ENCODE measurements around the gene SLC17A1. TPM values are rescaled to one million over a fixed set of nuclear protein-coding genes. Genes with fewer than 3 reads are reported as not detected.

SLC17A1 gene
- total and polyA plus RNA-seq, 2 donors (not counting 1 experiment from before 2014, with no cell fraction given), result not detected

DNA sequence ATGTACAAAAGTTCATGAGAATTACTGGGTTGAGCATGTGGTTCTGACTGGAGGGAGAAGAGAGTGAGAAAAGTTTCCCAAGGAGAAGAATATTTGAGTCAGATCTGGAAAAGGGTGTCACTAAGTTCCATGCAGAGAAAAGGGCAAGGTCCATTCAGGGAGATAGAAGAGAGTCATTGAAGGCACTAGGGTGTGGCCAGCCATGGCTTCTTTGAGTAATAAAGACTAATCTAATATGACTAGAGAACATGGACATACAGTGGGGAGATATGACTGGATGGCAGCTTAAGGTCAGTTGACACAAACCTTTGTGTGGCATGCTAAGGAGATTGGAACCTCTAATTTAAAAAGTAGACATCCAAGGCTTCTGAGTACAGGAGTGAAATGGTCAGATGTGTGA, 88.0 kb downstream of the SLC17A1 start:
- Histone ChIP-seq H4K20me1 (ENCODE audit: control insufficient read depth, extremely low read depth, insufficient read depth, low read length) (no peaks in the 10 kb centered on the region), H3K79me2 (ENCODE audit: control insufficient read depth, insufficient read depth, low read length) (no peaks in the 10 kb centered on the region), H2AFZ (ENCODE audit: low read length) (no peak overlapping the region), H3K27ac (ENCODE audit: insufficient read depth, low read length) (no peak overlapping the region), H3K9ac (ENCODE audit: insufficient read depth, low read length) (no peak overlapping the region), H3K27me3 (ENCODE audit: control insufficient read depth, insufficient read depth, low read length) (no peaks in the 10 kb centered on the region), H3K9me3 (ENCODE audit: control insufficient read depth, insufficient read depth, low read depth, low read length) (no peaks in the 10 kb centered on the region), H3K36me3 (ENCODE audit: control insufficient read depth, insufficient read depth, low read length) (no peaks in the 10 kb centered on the region), H3K4me2 (ENCODE audit: extremely low read depth, insufficient read depth, low read length) (no peak overlapping the region), H3K4me3 (replicated peaks in 1 of 4; ENCODE audit: control extremely low read depth in 1 of 4, insufficient read depth in 1 of 4, low read depth in 3 of 4, low read length in 4 of 4) (no peak overlapping the region), H3K4me1 (ENCODE audit: control insufficient read depth, extremely low read depth, insufficient read depth, low read length) (no peaks in the 10 kb centered on the region)
- TF ChIP-seq EZH2 (IDR thresholded peaks at IDR 0.05; ENCODE audit: low read length, missing control alignments), result no peak
- no peak for TF ChIP-seq CTCF (conservative IDR thresholded peaks at IDR 0.05 in 1 of 2, IDR thresholded peaks at IDR 0.05 in 1 of 2; ENCODE audit: low read depth in 1 of 2, low read length in 2 of 2)
- no peak for DNase-seq (ENCODE audit: low read depth in 2 of 2)

GRCh38 chr6:25735261-25735660, 96.6 kb downstream of the SLC17A1 start:
- no peaks in the 10 kb centered on the region for H3K4me1 ChIP-seq (ENCODE audit: control insufficient read depth, extremely low read depth, insufficient read depth, low read length)
- no peak overlapping the region for H3K27ac ChIP-seq (ENCODE audit: insufficient read depth, low read length)
- H3K9ac ChIP-seq (ENCODE audit: insufficient read depth, low read length), result no peak overlapping the region
- TF ChIP-seq CTCF (conservative IDR thresholded peaks at IDR 0.05 in 1 of 2, IDR thresholded peaks at IDR 0.05 in 1 of 2; ENCODE audit: low read depth in 1 of 2, low read length in 2 of 2) (no peak), EZH2 (IDR thresholded peaks at IDR 0.05; ENCODE audit: low read length, missing control alignments) (no peak)
- H4K20me1 ChIP-seq (ENCODE audit: control insufficient read depth, extremely low read depth, insufficient read depth, low read length), result no peaks in the 10 kb centered on the region
- no peaks in the 10 kb centered on the region for H3K36me3 ChIP-seq (ENCODE audit: control insufficient read depth, insufficient read depth, low read length)
- no peak for DNase-seq (ENCODE audit: low read depth in 2 of 2)
- H2AFZ ChIP-seq (ENCODE audit: low read length), result no peak overlapping the region
- no peak overlapping the region for H3K4me3 ChIP-seq (replicated peaks in 1 of 4; ENCODE audit: control extremely low read depth in 1 of 4, insufficient read depth in 1 of 4, low read depth in 3 of 4, low read length in 4 of 4)
- no peaks in the 10 kb centered on the region for H3K79me2 ChIP-seq (ENCODE audit: control insufficient read depth, insufficient read depth, low read length)
- no peaks in the 10 kb centered on the region for H3K9me3 ChIP-seq (ENCODE audit: control insufficient read depth, insufficient read depth, low read depth, low read length)
- no peak overlapping the region for H3K4me2 ChIP-seq (ENCODE audit: extremely low read depth, insufficient read depth, low read length)
- no peaks in the 10 kb centered on the region for H3K27me3 ChIP-seq (ENCODE audit: control insufficient read depth, insufficient read depth, low read length)

Other genes starting within 250 kb of the SLC17A1 start
- gene SCGN, start 179.8 kb downstream of the SLC17A1 start, total RNA-seq, result not detected in 2 replicates
- gene SCGN, start 179.8 kb downstream of the SLC17A1 start, polyA plus RNA-seq, result not detected in 2 replicates
- gene SLC17A4, start 77.3 kb downstream of the SLC17A1 start, total RNA-seq, result not detected in 2 replicates
- not detected in 2 replicates for gene SLC17A4, start 77.3 kb downstream of the SLC17A1 start, polyA plus RNA-seq
- not detected in 2 replicates for gene SLC17A3, start 42.2 kb upstream of the SLC17A1 start, total RNA-seq
- 0.06 TPM in 1 of 2 replicates, not detected in the other for gene SLC17A3, start 42.2 kb upstream of the SLC17A1 start, polyA plus RNA-seq
- under 0.01 TPM in 1 of 2 replicates, not detected in the other for gene SLC17A2, start 98.6 kb upstream of the SLC17A1 start, total RNA-seq
- gene SLC17A2, start 98.6 kb upstream of the SLC17A1 start, polyA plus RNA-seq, result not detected in 2 replicates
- 14.4 and 14.5 TPM in 2 replicates for gene TRIM38, start 130.8 kb upstream of the SLC17A1 start, total RNA-seq
- 5.8 and 7.6 TPM in 2 replicates for gene TRIM38, start 130.8 kb upstream of the SLC17A1 start, polyA plus RNA-seq